ENCODE measurements around the gene INSRR.

Gene INSRR
- 0.36 to 2.9 (median 1.0) reads per million in 4 experiments for total RNA-seq

GRCh38 chr1:156858959-156859522 lies at the start of gene INSRR:
INSRR (minus strand) TSS chr1:156859117; CDS start chr1:156858621, 496 bp downstream.
- no peak for DNase-seq

GRCh38 chr1:156908541-156908940 lies 49.6 kb upstream of the INSRR start:
- no peak for DNase-seq

GRCh38 chr1:156906206-156906906 lies 47.4 kb upstream of the INSRR start:
- DNase-seq = no peak

- no peak for DNase-seq
Observed at GRCh38 chr1:156905651-156906050, 46.7 kb upstream of the INSRR start.

- no peak for DNase-seq
Observed at GRCh38 chr1:156905176-156905575, 46.3 kb upstream of the INSRR start.

GRCh38 chr1:156904187-156904959 lies 45.5 kb upstream of the INSRR start:
- no peak for DNase-seq

- DNase-seq = no peak
Observed at GRCh38 chr1:156903328-156904091, 44.6 kb upstream of the INSRR start.

- no peak for DNase-seq
Observed at GRCh38 chr1:156901966-156902915, 43.3 kb upstream of the INSRR start.

- DNase-seq = no peak
Observed at GRCh38 chr1:156901590-156901900, 42.6 kb upstream of the INSRR start.

- no peak for DNase-seq
Observed at GRCh38 chr1:156900896-156901589, 42.1 kb upstream of the INSRR start.

- DNase-seq = no peak
Observed at GRCh38 chr1:156899956-156900718, 41.2 kb upstream of the INSRR start.

- DNase-seq = no peak
Observed at GRCh38 chr1:156898971-156899664, 40.2 kb upstream of the INSRR start.

GRCh38 chr1:156898161-156898566 lies 39.2 kb upstream of the INSRR start:
- DNase-seq = no peak

GRCh38 chr1:156897078-156897825 lies 38.3 kb upstream of the INSRR start:
- DNase-seq = no peak

GRCh38 chr1:156896490-156897033 lies 37.6 kb upstream of the INSRR start:
- DNase-seq = no peak

GRCh38 chr1:156895927-156896326 lies 37.0 kb upstream of the INSRR start:
- no peak for DNase-seq

- DNase-seq = no peak
Observed at GRCh38 chr1:156895455-156895812, 36.5 kb upstream of the INSRR start.

GRCh38 chr1:156894711-156895454 lies 36.0 kb upstream of the INSRR start:
- DNase-seq = no peak
